Panc1 (cell line): ENCODE measurements around the gene DLGAP1. TPM values are rescaled to one million over a fixed set of nuclear protein-coding genes. Genes with fewer than 3 reads are reported as not detected.

Experiments used
- ATAC-seq: fragments of 200-7000 bp; cut with Tn5 transposase; 2 replicates; pipeline ENCODE4 v1.9.1; 2020; ENCODE audit warnings: mild to moderate bottlenecking, moderate library complexity
- BruUV-seq: library from RNA; stranded (reverse); fragments of 400-500 nt; replicated peaks from 2 replicates; lab custom pipeline; 2021; lab: Mats Ljungman, UMichigan
- CTCF ChIA-PET: fragments of 300-600 bp; sonication (Branson Sonifier 250); formaldehyde crosslinking; loops from one replicate; lab custom pipeline; 2022; ENCODE audit warnings: antibody characterized with exemption; lab: Charles Lee
- POLR2A ChIA-PET: fragments of 300-600 bp; sonication (Branson Sonifier 250); formaldehyde crosslinking; loops from one replicate; lab custom pipeline; 2022; ENCODE audit warnings: antibody characterized with exemption; lab: Charles Lee
- DNase-seq: peaks from one replicate; pipeline ENCODE4 v3.0.0-alpha.2; 2010; ENCODE audit warnings: low read depth, low spot score
- H3K27ac ChIP-seq: 2 replicates; pipeline ENCODE4 v1.5.1; 2011; ENCODE audit warnings: mild to moderate bottlenecking, low read length, inconsistent platforms
- H3K27me3 ChIP-seq: fragments of 200-500 bp; sonication (Bioruptor generic); 2 replicates; pipeline ENCODE4 v1.6.0; 2014; ENCODE audit warnings: low read length, inconsistent platforms; ENCODE audit not compliant: control insufficient read depth, insufficient read depth
- H3K36me3 ChIP-seq: fragments of 200-500 bp; sonication (Bioruptor generic); 2 replicates; pipeline ENCODE4 v1.5.1; 2014; ENCODE audit warnings: inconsistent platforms, mild to moderate bottlenecking, low read length, moderate library complexity; ENCODE audit not compliant: control insufficient read depth, insufficient read depth
- H3K4me1 ChIP-seq: 2 replicates; pipeline ENCODE4 v1.5.1; 2011; ENCODE audit warnings: inconsistent platforms, mild to moderate bottlenecking, low read length, moderate library complexity; ENCODE audit not compliant: control insufficient read depth, insufficient read depth
- H3K4me3 ChIP-seq, 2 experiments: 2 replicates each; pipeline ENCODE4 v1.5.1; 2011 to 2012; ENCODE audit warnings: low read depth in 2 of 2, low read length in 2 of 2, mild to moderate bottlenecking in 2 of 2, inconsistent platforms in 1 of 2, moderate library complexity in 1 of 2
- H3K9me3 ChIP-seq: fragments of 200-500 bp; sonication (Bioruptor generic); 2 replicates; pipeline ENCODE4 v1.5.1; 2014; ENCODE audit warnings: low read depth, mild to moderate bottlenecking, inconsistent platforms, low read length, moderate library complexity; ENCODE audit not compliant: control insufficient read depth, insufficient read depth
- CTCF ChIP-seq: fragments of 450-650 bp; IDR thresholded peaks from 2 replicates; pipeline ENCODE4 v1.5.1; 2017; ENCODE audit warnings: mild to moderate bottlenecking
- POLR2AphosphoS5 ChIP-seq: IDR thresholded peaks from 2 replicates; pipeline ENCODE4 v1.6.1; 2012; ENCODE audit warnings: mild to moderate bottlenecking, low read depth, low read length, moderate library complexity
- REST ChIP-seq, 2 experiments: IDR thresholded peaks; 2 replicates each; pipeline ENCODE4 v1.6.1; 2011 to 2012; ENCODE audit warnings: low read depth in 2 of 2, control low read depth in 1 of 2, low read length in 1 of 2, mild to moderate bottlenecking in 1 of 2, moderate library complexity in 1 of 2; ENCODE audit not compliant: insufficient read depth in 1 of 2
- SIN3A ChIP-seq: IDR thresholded peaks from 2 replicates; pipeline ENCODE4 v1.6.1; 2012; ENCODE audit warnings: low read depth, mild to moderate bottlenecking, low read length, moderate library complexity, borderline replicate concordance; ENCODE audit not compliant: insufficient read depth
- TCF7L2 ChIP-seq: IDR thresholded peaks from 2 replicates; pipeline ENCODE4 v1.6.1; 2011; ENCODE audit warnings: mild to moderate bottlenecking, low read depth, low read length, inconsistent platforms
- in situ Hi-C: cut with HindIII; loops from 2 replicates; pipeline ENCODE4 v1.10.0; 2016; ENCODE audit warnings: low sequenced_read_pairs, low pct_unique_long_range_greater_than_20kb
- intact Hi-C: fragments of 100-400 bp; cut with micrococcal nuclease; formaldehyde crosslinking; loops from one replicate; pipeline ENCODE4 v1.10.0; 2022; ENCODE audit not compliant: unreplicated experiment
- total RNA-seq: library from RNA; stranded (reverse); gene quantifications from one replicate; pipeline ENCODE4 v1.2.1, GENCODE V29; 2021; ENCODE audit not compliant: unreplicated experiment

DLGAP1 gene
- total RNA-seq, 1 experiment from 2014 or later, result 1.8 TPM

GRCh38 chr18:3985020-3985419 lies 470.1 kb downstream of the DLGAP1 start:
- no peak for DNase-seq
- intact Hi-C loops (no loop called here), in situ Hi-C loops (no loop called here)
- Histone ChIP-seq H3K9me3 (no peaks in the 10 kb centered on the region), H3K4me3 (no peak overlapping the region), H3K27ac (no peak overlapping the region), H3K4me1 (no peaks in the 10 kb centered on the region), H3K27me3 (no peaks in the 10 kb centered on the region), H3K36me3 (no peaks in the 10 kb centered on the region)
- ATAC-seq, result no peak
- TF ChIP-seq POLR2AphosphoS5, result no peak
- TF ChIP-seq TCF7L2, result no peak
- no peak for TF ChIP-seq REST (IDR thresholded peaks at IDR 0.05; ENCODE audit: insufficient read depth in 1 of 2, low read depth in 2 of 2, low read length in 1 of 2)
- BruUV-seq, result no TSS peak
- POLR2A ChIA-PET, result no interaction called here
- CTCF ChIA-PET, result interaction anchor here (0.7 kb wide), 2 partner anchors 9 to 321 kb away, joined by 3 to 4 read pairs; no protein-coding TSS in a partner anchor

GRCh38 chr18:3984163-3984757 lies 470.8 kb downstream of the DLGAP1 start:
- Histone ChIP-seq H3K4me3 (no peak overlapping the region), H3K27me3 (no peaks in the 10 kb centered on the region), H3K36me3 (no peaks in the 10 kb centered on the region), H3K4me1 (no peaks in the 10 kb centered on the region), H3K9me3 (no peaks in the 10 kb centered on the region), H3K27ac (no peak overlapping the region)
- TF ChIP-seq REST (IDR thresholded peaks at IDR 0.05; ENCODE audit: insufficient read depth in 1 of 2, low read depth in 2 of 2, low read length in 1 of 2) (no peak), CTCF (no peak), POLR2AphosphoS5 (no peak), SIN3A (no peak), TCF7L2 (no peak)
- ATAC-seq (no peak), DNase-seq (no peak)
- intact Hi-C loops (no loop called here), in situ Hi-C loops (no loop called here)
- ChIA-PET CTCF (interaction anchor here (0.6 kb wide), 1 partner anchor 305 kb away, joined by 4 read pairs; no protein-coding TSS in a partner anchor), POLR2A (no interaction called here)
- BruUV-seq, result no TSS peak
